ENCODE measurements around the gene RNU4-1. TPM values are rescaled to one million over a fixed set of nuclear protein-coding genes. Genes with fewer than 3 reads are reported as not detected.
A peak's percentile ranks its signal among the peaks of the same experiment; 100 is the strongest.

Gene RNU4-1
- total RNA-seq, 1 donor from 2014 or later = 5,477 TPM

- Mint-ChIP-seq H3K27me3 (ENCODE audit: low read depth) (no peaks in the 10 kb centered on the region), H3K9me3 (no peaks in the 10 kb centered on the region), H3K36me3 (no peaks in the 10 kb centered on the region), H3K27ac (no peak overlapping the region), H3K4me1 (peaks cover 25% of the 10 kb centered on the region), H3K4me3 (no peak overlapping the region)
- no peak for TF ChIP-seq CTCF (IDR thresholded peaks at IDR 0.05; ENCODE audit: unreplicated experiment)
- no peak for DNase-seq (ENCODE audit: low spot score in 2 of 2, unreplicated experiment in 2 of 2)
Measured at GRCh38 chr12:120267736-120268135, 25.3 kb downstream of the RNU4-1 start.

- Mint-ChIP-seq H3K4me3 (peak overlapping the region; percentile 84), H3K27ac (peak overlapping the region; percentile 71), H3K9me3 (no peaks in the 10 kb centered on the region), H3K36me3 (no peaks in the 10 kb centered on the region), H3K4me1 (peaks cover 36% of the 10 kb centered on the region), H3K27me3 (ENCODE audit: low read depth) (no peaks in the 10 kb centered on the region)
- no peak for TF ChIP-seq CTCF (IDR thresholded peaks at IDR 0.05; ENCODE audit: unreplicated experiment)
- DNase-seq (ENCODE audit: low spot score in 2 of 2, unreplicated experiment in 2 of 2) = no peak
Measured at GRCh38 chr12:120266180-120266870, 26.7 kb downstream of the RNU4-1 start.

- Mint-ChIP-seq H3K27ac (peak within 1 kb of the TSS; percentile 91), H3K4me1 (peaks cover 36% of the 10 kb centered on the region), H3K27me3 (ENCODE audit: low read depth) (no peaks in the 10 kb centered on the region), H3K4me3 (peak within 1 kb of the TSS; percentile 84), H3K9me3 (no peaks in the 10 kb centered on the region), H3K36me3 (no peaks in the 10 kb centered on the region)
- peak; percentile 93 to 94 for DNase-seq (ENCODE audit: low spot score in 2 of 2, unreplicated experiment in 2 of 2)
- TF ChIP-seq CTCF (IDR thresholded peaks at IDR 0.05; ENCODE audit: unreplicated experiment) = peak; percentile 74
Measured at GRCh38 chr12:120265473-120266179, 27.4 kb downstream of the RNU4-1 start, which contains the start of gene PXN. PXN (minus strand) TSS chr12:120265730; CDS start chr12:120265629, 101 bp downstream.

- Mint-ChIP-seq H3K36me3 (no peaks in the 10 kb centered on the region), H3K27ac (peak overlapping the region; percentile 91)
Measured at GRCh38 chr12:120264904-120265472, 28.0 kb downstream of the RNU4-1 start.

More at GRCh38 chr12:120264904-120265472, 28.0 kb downstream of the RNU4-1 start:
- TF ChIP-seq CTCF (IDR thresholded peaks at IDR 0.05; ENCODE audit: unreplicated experiment) = no peak
- H3K27me3 Mint-ChIP-seq (ENCODE audit: low read depth) = no peaks in the 10 kb centered on the region
- no peaks in the 10 kb centered on the region for H3K9me3 Mint-ChIP-seq
- no peak for DNase-seq (ENCODE audit: low spot score in 2 of 2, unreplicated experiment in 2 of 2)
- peak overlapping the region; percentile 84 for H3K4me3 Mint-ChIP-seq
- peaks cover 36% of the 10 kb centered on the region for H3K4me1 Mint-ChIP-seq

All from mesothelial cell of epicardium (in vitro differentiated cells).